Uterine smooth muscle cell (primary cell): ENCODE data around the gene PDRG1. TPM values are rescaled to one million over a fixed set of nuclear protein-coding genes. Genes with fewer than 3 reads are reported as not detected.

ENCODE experiments used
- total RNA-seq: library from RNA; depleted of rRNA; stranded (reverse); fragments of >200 nt; gene quantifications from 2 replicates; pipeline ENCODE4 v1.2.3, GENCODE V29; 2014

The PDRG1 gene
- total RNA-seq, result 4.7 and 4.9 TPM in 2 replicates

GRCh38 chr20:31951530-31952453, at the start of gene PDRG1:
Gene PDRG1 (minus strand): TSS chr20:31952046. CDS start chr20:31951961, 85 bp downstream.

GRCh38 chr20:31967830-31968249, 16.0 kb upstream of the PDRG1 start, which contains the start of gene XKR7:
Gene XKR7 (plus strand): TSS chr20:31968151. CDS start chr20:31968176, 25 bp downstream.

Other genes starting within 250 kb of the PDRG1 start
- 56.2 and 58.6 TPM in 2 replicates for gene BCL2L1, start 229.2 kb downstream of the PDRG1 start, total RNA-seq
- 28.6 and 104 TPM in 2 replicates for gene TPX2, start 212.8 kb downstream of the PDRG1 start, total RNA-seq
- 0.12 and 0.44 TPM in 2 replicates for gene MYLK2, start 132.7 kb downstream of the PDRG1 start, total RNA-seq
- 0.12 TPM in 1 of 2 replicates, not detected in the other for gene FOXS1, start 106.4 kb downstream of the PDRG1 start, total RNA-seq
- gene DUSP15, start 81.5 kb downstream of the PDRG1 start, total RNA-seq, result not detected in 2 replicates
- under 0.01 TPM in 1 of 2 replicates, not detected in the other for gene TTLL9, start 81.4 kb downstream of the PDRG1 start, total RNA-seq
- under 0.01 TPM in 1 of 2 replicates, not detected in the other for gene XKR7, start 16.1 kb upstream of the PDRG1 start, total RNA-seq
- gene CCM2L, start 58.4 kb upstream of the PDRG1 start, total RNA-seq, result under 0.01 TPM in 1 of 2 replicates, not detected in the other
- gene HCK, start 100.2 kb upstream of the PDRG1 start, total RNA-seq, result not detected in 2 replicates
- 25.5 and 35.4 TPM in 2 replicates for gene TM9SF4, start 157.7 kb upstream of the PDRG1 start, total RNA-seq